WERI-Rb-1 (cell line): Measurements from ENCODE around the gene ASCC1.
"Not testable (repeated sequence)": the region's sequence is repeated elsewhere in the genome, so short reads cannot be mapped to it uniquely, and the experiment has no call there.

Source experiments
- DNase-seq: peaks from one replicate; pipeline ENCODE4 v3.0.0-alpha.2; 2020
- H3K27ac ChIP-seq: fragments of 250-450 bp; sonication (Bioruptor Pico); 2 replicates; pipeline ENCODE4 v1.5.1; 2020; ENCODE audit warnings: mild to moderate bottlenecking, moderate library complexity
- H3K27me3 ChIP-seq: fragments of 250-450 bp; sonication (Bioruptor Pico); 2 replicates; pipeline ENCODE4 v1.5.1; 2021; ENCODE audit warnings: mild to moderate bottlenecking, low read depth, moderate library complexity; ENCODE audit not compliant: insufficient read depth, severe bottlenecking
- H3K36me3 ChIP-seq: fragments of 250-450 bp; sonication (Bioruptor Pico); 2 replicates; pipeline ENCODE4 v1.5.1; 2020; ENCODE audit warnings: mild to moderate bottlenecking, moderate library complexity
- H3K4me3 ChIP-seq: 2 replicates; pipeline ENCODE4 v1.5.1; 2011; ENCODE audit warnings: low read depth, mild to moderate bottlenecking, control low read depth, low read length
- H3K9me3 ChIP-seq: fragments of 250-450 bp; sonication (Bioruptor Pico); 2 replicates; pipeline ENCODE4 v1.5.1; 2021; ENCODE audit warnings: mild to moderate bottlenecking, moderate library complexity; ENCODE audit not compliant: severe bottlenecking
- CTCF ChIP-seq: IDR thresholded peaks from 2 replicates; pipeline ENCODE4 v1.5.1; 2011; ENCODE audit warnings: low read depth, mild to moderate bottlenecking, control low read depth, inconsistent platforms, low read length

Gene ASCC1

GRCh38 chr10:72219235-72219814 is 3.2 kb upstream of the ASCC1 start:
- Histone ChIP-seq H3K27ac (no peak overlapping the region), H3K27me3 (no peaks in the 10 kb centered on the region), H3K9me3 (no peaks in the 10 kb centered on the region), H3K36me3 (peaks cover 21% of the 10 kb centered on the region), H3K4me3 (no peak overlapping the region)
- TF ChIP-seq CTCF: no peak
- no peak for DNase-seq

- no peak overlapping the region for H3K4me3 ChIP-seq
- H3K9me3 ChIP-seq: no peaks in the 10 kb centered on the region
- TF ChIP-seq CTCF: no peak
- peaks cover 17% of the 10 kb centered on the region for H3K36me3 ChIP-seq
- H3K27me3 ChIP-seq: no peaks in the 10 kb centered on the region
- no peak overlapping the region for H3K27ac ChIP-seq
- no peak for DNase-seq
Observed at GRCh38 chr10:72218726-72219125, 2.6 kb upstream of the ASCC1 start.

GRCh38 chr10:72218325-72218724 is 2.2 kb upstream of the ASCC1 start:
- Histone ChIP-seq H3K27me3 (no peaks in the 10 kb centered on the region), H3K4me3 (no peak overlapping the region), H3K9me3 (no peaks in the 10 kb centered on the region), H3K36me3 (peaks cover 13% of the 10 kb centered on the region), H3K27ac (no peak overlapping the region)
- no peak for TF ChIP-seq CTCF
- DNase-seq: no peak

GRCh38 chr10:72211832-72212231 is 4.2 kb downstream of the ASCC1 start:
- DNase-seq, H3K9me3 ChIP-seq, H3K4me3 ChIP-seq, H3K27ac ChIP-seq, H3K27me3 ChIP-seq: not testable (repeated sequence)
- peaks cover 46% of the 10 kb centered on the region for H3K36me3 ChIP-seq

- H3K9me3 ChIP-seq, H3K27me3 ChIP-seq, H3K4me3 ChIP-seq, DNase-seq: not testable (repeated sequence)
- H3K36me3 ChIP-seq: peaks cover 46% of the 10 kb centered on the region
- H3K27ac ChIP-seq: peak overlapping the region; percentile 33; the same call in 1 of the 2 replicates
Observed at GRCh38 chr10:72211381-72211780, 4.7 kb downstream of the ASCC1 start.

- DNase-seq, H3K27ac ChIP-seq, H3K9me3 ChIP-seq, H3K4me3 ChIP-seq, H3K27me3 ChIP-seq: not testable (repeated sequence)
- H3K36me3 ChIP-seq: peaks cover 42% of the 10 kb centered on the region
Observed at GRCh38 chr10:72208526-72208925, 7.5 kb downstream of the ASCC1 start.

GRCh38 chr10:72206511-72207229 is 9.4 kb downstream of the ASCC1 start:
- no peaks in the 10 kb centered on the region for H3K9me3 ChIP-seq
- no peak overlapping the region for H3K4me3 ChIP-seq
- H3K36me3 ChIP-seq: peaks cover 44% of the 10 kb centered on the region
- no peaks in the 10 kb centered on the region for H3K27me3 ChIP-seq
- no peak for DNase-seq
- no peak for TF ChIP-seq CTCF
- no peak overlapping the region for H3K27ac ChIP-seq
